ENCODE measurements around the gene TFDP2.

The TFDP2 gene

GRCh38 chr3:142152384-142152783 lies 3.0 kb upstream of the TFDP2 start:
- Histone ChIP-seq H3K36me3 (ENCODE audit: control insufficient read depth, low read length) (0 out of 2 replicates have a peak, but pooled peaks cover 3% of the 10 kb centered on the region), H3K79me2 (ENCODE audit: control insufficient read depth, low read length) (peaks cover 16% of the 10 kb centered on the region), H3K4me1 (ENCODE audit: control insufficient read depth, low read length) (peaks cover 17% of the 10 kb centered on the region), H3K27ac (ENCODE audit: low read depth, low read length) (no peak overlapping the region), H3K4me3 (ENCODE audit: low read length) (no peak overlapping the region), H3F3A (ENCODE audit: control insufficient read depth, insufficient read depth) (peaks cover 8% of the 10 kb centered on the region), H4K20me1 (ENCODE audit: control insufficient read depth, insufficient read depth, low read depth, low read length) (no peaks in the 10 kb centered on the region), H3K27me3 (ENCODE audit: control insufficient read depth, low read length) (no peaks in the 10 kb centered on the region), H3K4me2 (ENCODE audit: low read length) (no peak overlapping the region), H3K9me3 (ENCODE audit: control insufficient read depth, insufficient read depth, low read length) (no peaks in the 10 kb centered on the region), H3K9me2 (replicated peaks; ENCODE audit: control insufficient read depth, low read length) (no peaks in the 10 kb centered on the region)
- TF ChIP-seq CTCF (IDR thresholded peaks at IDR 0.05; ENCODE audit: low read depth, low read length, poor library complexity, severe bottlenecking): peak; percentile 37
- no peak for TF ChIP-seq EZH2phosphoT487 (IDR thresholded peaks at IDR 0.05; ENCODE audit: borderline replicate concordance, low read length)

GRCh38 chr3:142151828-142152227 lies 2.5 kb upstream of the TFDP2 start:
- Histone ChIP-seq H3K9me2 (replicated peaks; ENCODE audit: control insufficient read depth, low read length) (no peaks in the 10 kb centered on the region), H3K27me3 (ENCODE audit: control insufficient read depth, low read length) (no peaks in the 10 kb centered on the region), H4K20me1 (ENCODE audit: control insufficient read depth, insufficient read depth, low read depth, low read length) (no peaks in the 10 kb centered on the region), H3K4me2 (ENCODE audit: low read length) (no peak overlapping the region), H3K36me3 (ENCODE audit: control insufficient read depth, low read length) (0 out of 2 replicates have a peak, but pooled peaks cover 3% of the 10 kb centered on the region), H3F3A (ENCODE audit: control insufficient read depth, insufficient read depth) (peaks cover 8% of the 10 kb centered on the region), H3K27ac (ENCODE audit: low read depth, low read length) (no peak overlapping the region), H3K9me3 (ENCODE audit: control insufficient read depth, insufficient read depth, low read length) (no peaks in the 10 kb centered on the region), H3K4me3 (ENCODE audit: low read length) (no peak overlapping the region), H3K4me1 (ENCODE audit: control insufficient read depth, low read length) (peaks cover 22% of the 10 kb centered on the region), H3K79me2 (ENCODE audit: control insufficient read depth, low read length) (peaks cover 22% of the 10 kb centered on the region)
- no peak for TF ChIP-seq EZH2phosphoT487 (IDR thresholded peaks at IDR 0.05; ENCODE audit: borderline replicate concordance, low read length)
- no peak for TF ChIP-seq CTCF (IDR thresholded peaks at IDR 0.05; ENCODE audit: low read depth, low read length, poor library complexity, severe bottlenecking)

GRCh38 chr3:142151240-142151639 lies 1.9 kb upstream of the TFDP2 start:
- Histone ChIP-seq H4K20me1 (ENCODE audit: control insufficient read depth, insufficient read depth, low read depth, low read length) (no peaks in the 10 kb centered on the region), H3K9me3 (ENCODE audit: control insufficient read depth, insufficient read depth, low read length) (no peaks in the 10 kb centered on the region), H3K4me1 (ENCODE audit: control insufficient read depth, low read length) (peaks cover 26% of the 10 kb centered on the region)

More at GRCh38 chr3:142151240-142151639, 1.9 kb upstream of the TFDP2 start:
- Histone ChIP-seq H3K4me3 (ENCODE audit: low read length) (no peak overlapping the region), H3K36me3 (ENCODE audit: control insufficient read depth, low read length) (0 out of 2 replicates have a peak, but pooled peaks cover 3% of the 10 kb centered on the region), H3K79me2 (ENCODE audit: control insufficient read depth, low read length) (peaks cover 26% of the 10 kb centered on the region), H3K27me3 (ENCODE audit: control insufficient read depth, low read length) (no peaks in the 10 kb centered on the region), H3K4me2 (ENCODE audit: low read length) (no peak overlapping the region), H3K9me2 (replicated peaks; ENCODE audit: control insufficient read depth, low read length) (no peaks in the 10 kb centered on the region), H3F3A (ENCODE audit: control insufficient read depth, insufficient read depth) (peaks cover 12% of the 10 kb centered on the region), H3K27ac (ENCODE audit: low read depth, low read length) (no peak overlapping the region)
- no peak for TF ChIP-seq EZH2phosphoT487 (IDR thresholded peaks at IDR 0.05; ENCODE audit: borderline replicate concordance, low read length)
- TF ChIP-seq CTCF (IDR thresholded peaks at IDR 0.05; ENCODE audit: low read depth, low read length, poor library complexity, severe bottlenecking): no peak

Measured in DOHH2 (cell line).